ENCODE results near the gene RETREG3. TPM values are rescaled to one million over a fixed set of nuclear protein-coding genes. Genes with fewer than 3 reads are reported as not detected.

RETREG3 gene
- total and polyA plus RNA-seq, 2 of the 13 experiments (the other 11 are each of a cell fraction or from before 2014, with no cell fraction given), result 47.0 to 55.8 TPM

DNA sequence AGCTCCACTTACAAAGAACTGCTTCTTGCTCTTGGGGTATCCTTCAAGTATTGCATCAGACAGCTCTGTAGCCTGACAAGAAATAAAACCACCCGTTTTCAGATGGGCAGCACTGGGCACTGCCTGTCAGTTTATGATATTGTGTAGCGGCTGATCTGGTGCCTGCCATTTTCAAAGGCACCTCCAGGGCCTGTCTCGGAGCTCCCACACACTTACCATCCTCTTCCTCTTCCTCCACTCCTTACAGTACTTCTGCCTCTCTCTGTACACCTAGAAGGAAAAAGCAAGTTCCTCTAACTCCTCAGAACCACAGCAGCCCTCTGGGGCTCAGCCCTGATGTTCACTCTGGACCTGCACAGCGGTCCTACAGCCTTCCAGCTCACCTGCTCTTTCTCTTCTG, 36.1 kb downstream of the RETREG3 start:
- intact Hi-C loops (cut with micrococcal nuclease; ENCODE audit: unreplicated experiment), result no loop called here
- peaks cover 28% of the 10 kb centered on the region for H3K79me2 ChIP-seq (ENCODE audit: insufficient read depth, low read length)
- CTCF ChIA-PET (ENCODE audit: low intra/inter-chr PET ratio, low total read pairs), result no interaction called here
- ATAC-seq (no peak), DNase-seq (ENCODE audit: low spot score) (no peak), FAIRE-seq (no peak)
- H3K9ac ChIP-seq (ENCODE audit: insufficient read depth, low read depth, low read length), result no peak overlapping the region
- peaks cover 46% of the 10 kb centered on the region for H3K4me1 ChIP-seq (ENCODE audit: insufficient read depth, low read length)
- no peak overlapping the region for H3K4me2 ChIP-seq (ENCODE audit: low read depth, low read length)
- no peak overlapping the region for H3K4me3 ChIP-seq (replicated peaks in 1 of 3; ENCODE audit: insufficient read depth in 1 of 3, low read depth in 2 of 3, low read length in 3 of 3)
- H3K27me3 ChIP-seq (ENCODE audit: control insufficient read depth in 1 of 2, insufficient read depth in 2 of 2, low read length in 2 of 2), result no peaks in the 10 kb centered on the region; a peak in 1 of 5 replicates
- TF ChIP-seq CEBPB (IDR thresholded peaks at IDR 0.05; ENCODE audit: borderline replicate concordance, low read depth, low read length), result 0 out of 2 replicates have a peak, but pooled peaks have one; percentile 12
- no peak for TF ChIP-seq ARNTL (CRISPR knock-in tag; IDR thresholded peaks at IDR 0.05)
- TF ChIP-seq CHD2 (IDR thresholded peaks at IDR 0.05; ENCODE audit: low read depth, low read length), result no peak
- H3K9me3 ChIP-seq (ENCODE audit: low read length), result no peaks in the 10 kb centered on the region
- in situ Hi-C loops (cut with HindIII; ENCODE audit: extremely low pct_ligation_motif_present, low pct_unique_long_range_greater_than_20kb), result no loop called here
- H3K36me3 ChIP-seq (replicated peaks in 1 of 2; ENCODE audit: control insufficient read depth in 1 of 2, insufficient read depth in 2 of 2, low read length in 2 of 2), result peaks cover 35 to 55% of the 10 kb centered on the region in 2 experiments
- no TSS peak for BruUV-seq (replicated peaks)
- 93% methylated on average over 4 of the region's 4 CpGs for WGBS (ENCODE audit: low lambda C conversion rate)
- POLR2A ChIA-PET, result interaction anchor here (1.1 to 8.5 kb wide), 2 partner anchors 8 to 36 kb away, joined by 5 to 128 read pairs; partner anchors contain the start of genes COASY, MLX, RETREG3 and TUBG1
- no peak overlapping the region for H3K27ac ChIP-seq (ENCODE audit: extremely low read length, insufficient read depth, low read length)
- H4K20me1 ChIP-seq (ENCODE audit: insufficient read depth, low read length), result no peaks in the 10 kb centered on the region
- no peak overlapping the region for H2AFZ ChIP-seq (ENCODE audit: low read length)

DNA sequence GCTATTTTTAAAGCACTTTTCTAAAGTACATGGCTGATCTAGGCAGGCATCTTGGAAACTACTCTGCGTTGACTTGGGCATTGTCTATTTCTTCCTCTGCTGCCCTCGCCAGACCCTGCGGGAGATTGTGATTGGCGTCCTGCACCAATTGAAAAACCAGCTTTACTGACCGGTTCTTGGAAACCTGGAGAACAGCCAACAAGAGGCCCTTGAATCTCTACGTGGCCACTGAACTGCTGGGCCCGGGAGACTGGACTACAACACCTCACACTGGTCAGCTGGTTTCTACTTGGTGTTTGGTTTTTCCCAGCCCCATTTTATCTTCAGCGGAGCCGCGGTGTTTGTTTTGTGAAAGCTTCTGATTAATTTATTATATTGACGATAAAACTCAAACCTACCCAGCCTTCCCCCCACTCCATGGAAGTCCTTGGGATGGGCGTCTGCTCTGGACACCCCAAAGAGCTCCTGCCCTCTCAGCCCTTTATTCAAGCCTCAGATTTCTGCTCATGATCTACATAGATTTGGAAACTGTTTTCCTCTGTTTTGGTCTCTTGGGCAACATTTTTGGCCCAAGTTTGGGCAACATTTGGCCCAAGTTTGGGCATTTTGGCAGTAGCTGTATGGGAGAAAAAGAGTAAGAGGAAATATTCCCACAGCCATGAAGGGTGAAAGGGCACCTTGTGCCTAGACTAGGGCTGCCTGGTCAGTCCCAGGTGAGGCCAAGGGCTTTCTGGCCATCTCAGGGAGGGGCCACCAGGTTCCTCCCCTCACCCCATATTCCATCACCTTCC, 37.5 kb downstream of the RETREG3 start:
- WGBS (ENCODE audit: low lambda C conversion rate), result 91% methylated on average over 12 of the region's 12 CpGs
- ChIA-PET POLR2A (interaction anchor here (1.3 kb wide), 1 partner anchor 37 kb away, joined by 5 read pairs; the partner anchor contains the start of genes RETREG3 and TUBG1), CTCF (ENCODE audit: low intra/inter-chr PET ratio, low total read pairs) (no interaction called here)
- H3K79me2 ChIP-seq (ENCODE audit: insufficient read depth, low read length), result peaks cover 24% of the 10 kb centered on the region
- H3K4me2 ChIP-seq (ENCODE audit: low read depth, low read length), result no peak overlapping the region
- peaks cover 50% of the 10 kb centered on the region for H3K4me1 ChIP-seq (ENCODE audit: insufficient read depth, low read length)
- FAIRE-seq (no peak), ATAC-seq (no peak), DNase-seq (ENCODE audit: low spot score) (no peak)
- in situ Hi-C loops (cut with HindIII; ENCODE audit: extremely low pct_ligation_motif_present, low pct_unique_long_range_greater_than_20kb), result no loop called here
- TF ChIP-seq POLR2G (IDR thresholded peaks at IDR 0.05; ENCODE audit: low read depth, low read length), result peak; percentile 11; the same call in 1 of the 2 replicates
- 0 out of 4 replicates have a peak, but pooled peaks of 1 of the 2 experiments have one; percentile 34 for TF ChIP-seq POLR2A (IDR thresholded peaks at IDR 0.05; ENCODE audit: insufficient read depth in 1 of 2, low read depth in 2 of 2, low read length in 2 of 2)
- TF ChIP-seq, protein P1, sequence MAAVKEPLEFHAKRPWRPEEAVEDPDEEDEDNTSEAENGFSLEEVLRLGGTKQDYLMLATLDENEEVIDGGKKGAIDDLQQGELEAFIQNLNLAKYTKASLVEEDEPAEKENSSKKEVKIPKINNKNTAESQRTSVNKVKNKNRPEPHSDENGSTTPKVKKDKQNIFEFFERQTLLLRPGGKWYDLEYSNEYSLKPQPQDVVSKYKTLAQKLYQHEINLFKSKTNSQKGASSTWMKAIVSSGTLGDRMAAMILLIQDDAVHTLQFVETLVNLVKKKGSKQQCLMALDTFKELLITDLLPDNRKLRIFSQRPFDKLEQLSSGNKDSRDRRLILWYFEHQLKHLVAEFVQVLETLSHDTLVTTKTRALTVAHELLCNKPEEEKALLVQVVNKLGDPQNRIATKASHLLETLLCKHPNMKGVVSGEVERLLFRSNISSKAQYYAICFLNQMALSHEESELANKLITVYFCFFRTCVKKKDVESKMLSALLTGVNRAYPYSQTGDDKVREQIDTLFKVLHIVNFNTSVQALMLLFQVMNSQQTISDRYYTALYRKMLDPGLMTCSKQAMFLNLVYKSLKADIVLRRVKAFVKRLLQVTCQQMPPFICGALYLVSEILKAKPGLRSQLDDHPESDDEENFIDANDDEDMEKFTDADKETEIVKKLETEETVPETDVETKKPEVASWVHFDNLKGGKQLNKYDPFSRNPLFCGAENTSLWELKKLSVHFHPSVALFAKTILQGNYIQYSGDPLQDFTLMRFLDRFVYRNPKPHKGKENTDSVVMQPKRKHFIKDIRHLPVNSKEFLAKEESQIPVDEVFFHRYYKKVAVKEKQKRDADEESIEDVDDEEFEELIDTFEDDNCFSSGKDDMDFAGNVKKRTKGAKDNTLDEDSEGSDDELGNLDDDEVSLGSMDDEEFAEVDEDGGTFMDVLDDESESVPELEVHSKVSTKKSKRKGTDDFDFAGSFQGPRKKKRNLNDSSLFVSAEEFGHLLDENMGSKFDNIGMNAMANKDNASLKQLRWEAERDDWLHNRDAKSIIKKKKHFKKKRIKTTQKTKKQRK (IDR thresholded peaks at IDR 0.05; ENCODE audit: low read length), result no peak
- TF ChIP-seq AGO2 (optimal IDR thresholded peaks at IDR 0.05; ENCODE audit: low read depth, low read length), result peak; percentile 29
- no peak for TF ChIP-seq ZNF883 (CRISPR knock-in tag; IDR thresholded peaks at IDR 0.05; ENCODE audit: not compliant biosample characterization)
- no peak for TF ChIP-seq MTF1 (CRISPR knock-in tag; IDR thresholded peaks at IDR 0.05)
- TF ChIP-seq RBFOX2 (IDR thresholded peaks at IDR 0.05; ENCODE audit: low read depth, low read length), result 0 out of 2 replicates have a peak, but pooled peaks have one; percentile 34
- no peak overlapping the region for H3K4me3 ChIP-seq (replicated peaks in 1 of 3; ENCODE audit: insufficient read depth in 1 of 3, low read depth in 2 of 3, low read length in 3 of 3)
- BruUV-seq (replicated peaks), result no TSS peak
- no peak overlapping the region for H2AFZ ChIP-seq (ENCODE audit: low read length)
- H4K20me1 ChIP-seq (ENCODE audit: insufficient read depth, low read length), result no peaks in the 10 kb centered on the region
- no peaks in the 10 kb centered on the region for H3K9me3 ChIP-seq (ENCODE audit: low read length)
- intact Hi-C loops (cut with micrococcal nuclease; ENCODE audit: unreplicated experiment), result no loop called here
- H3K27ac ChIP-seq (ENCODE audit: extremely low read length, insufficient read depth, low read length), result no peak overlapping the region
- peaks cover 36 to 55% of the 10 kb centered on the region in 2 experiments for H3K36me3 ChIP-seq (replicated peaks in 1 of 2; ENCODE audit: control insufficient read depth in 1 of 2, insufficient read depth in 2 of 2, low read length in 2 of 2)
- H3K9ac ChIP-seq (ENCODE audit: insufficient read depth, low read depth, low read length), result no peak overlapping the region
- H3K27me3 ChIP-seq (ENCODE audit: control insufficient read depth in 1 of 2, insufficient read depth in 2 of 2, low read length in 2 of 2), result no peaks in the 10 kb centered on the region; a peak in 1 of 5 replicates

All from HepG2 (cell line).